ENCODE data around the gene SGSM1.

- TF ChIP-seq ATF6 (CRISPR knock-in tag; IDR thresholded peaks at IDR 0.05) = no peak
- no peak for TF ChIP-seq TAL1 (IDR thresholded peaks at IDR 0.05)
- TF ChIP-seq MEF2A (IDR thresholded peaks at IDR 0.05; ENCODE audit: control insufficient read depth, low read depth, low read length) = no peak
- TF ChIP-seq ADNP (tag; IDR thresholded peaks at IDR 0.05) = no peak
- TF ChIP-seq CAMTA2 (CRISPR knock-in tag; conservative IDR thresholded peaks at IDR 0.05) = no peak
These were observed 155.3 kb downstream of the SGSM1 start for GRCh38 chr22:24961217-24961844.
